Measurements from ENCODE around the gene CALB2. TPM values are rescaled to one million over a fixed set of nuclear protein-coding genes. Genes with fewer than 3 reads are reported as not detected.
"Not testable (repeated sequence)": the region's sequence is repeated elsewhere in the genome, so short reads cannot be mapped to it uniquely, and the experiment has no call there.

CALB2 gene
- total RNA-seq, 2 donors from 2014 or later = 4.4 to 6.6 TPM

DNA sequence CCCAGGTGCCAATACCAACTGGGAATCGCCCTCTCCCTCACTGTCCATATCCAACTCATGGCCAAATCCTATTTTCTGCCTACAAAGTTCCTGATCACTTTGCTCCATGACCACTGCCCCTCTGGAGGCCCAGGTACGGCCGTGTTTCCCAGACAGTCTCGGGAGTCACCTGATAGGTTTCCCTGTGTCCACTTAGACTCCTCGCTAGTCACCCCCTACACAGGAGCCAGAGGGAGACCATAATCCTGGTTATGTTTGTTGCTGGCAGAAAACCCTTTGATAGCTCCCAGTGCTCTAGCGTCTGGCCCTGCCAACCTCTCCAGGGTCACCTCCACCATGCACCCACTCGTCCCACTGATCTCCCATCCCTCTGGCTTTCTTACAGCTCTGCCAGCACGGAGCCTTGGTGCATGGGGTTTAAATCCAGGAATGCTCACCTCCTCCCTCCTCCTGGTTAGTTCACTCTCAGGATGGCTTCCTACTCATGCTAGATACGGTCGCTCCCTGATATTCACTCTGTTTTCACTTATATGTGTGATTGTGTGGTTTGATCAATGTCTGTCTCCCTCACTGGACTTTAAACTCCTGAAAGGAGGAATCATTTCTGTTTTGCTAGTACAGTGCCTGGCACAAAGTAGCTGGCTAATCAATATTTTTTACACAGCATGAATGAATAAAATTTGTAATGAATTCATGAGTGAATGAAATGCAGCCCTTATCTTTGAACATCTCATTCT lies 7.5 kb upstream of the CALB2 start:
- intact Hi-C loops (cut with DNase I, micrococcal nuclease) = no loop called here
- no peak for ATAC-seq
- DNase-seq = no peak

DNA sequence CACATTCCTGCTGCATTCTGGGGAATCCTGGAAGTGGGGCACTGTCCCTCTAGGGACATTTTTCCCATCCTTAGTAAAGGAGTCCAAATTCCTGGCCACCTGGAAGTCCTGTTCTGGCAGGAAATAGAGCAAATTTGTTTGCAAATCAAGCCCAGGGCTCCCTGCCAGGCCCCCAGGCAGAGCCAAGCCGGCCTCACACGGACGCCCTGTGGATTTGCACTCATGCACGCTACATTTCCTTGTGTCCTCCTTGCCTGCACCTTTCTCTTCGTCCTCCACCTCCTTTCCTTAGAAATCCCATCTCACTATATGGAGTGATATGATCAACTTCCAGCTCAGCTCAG lies 7.0 kb upstream of the CALB2 start:
- intact Hi-C loops (cut with DNase I, micrococcal nuclease) = no loop called here
- ATAC-seq = no peak

DNA sequence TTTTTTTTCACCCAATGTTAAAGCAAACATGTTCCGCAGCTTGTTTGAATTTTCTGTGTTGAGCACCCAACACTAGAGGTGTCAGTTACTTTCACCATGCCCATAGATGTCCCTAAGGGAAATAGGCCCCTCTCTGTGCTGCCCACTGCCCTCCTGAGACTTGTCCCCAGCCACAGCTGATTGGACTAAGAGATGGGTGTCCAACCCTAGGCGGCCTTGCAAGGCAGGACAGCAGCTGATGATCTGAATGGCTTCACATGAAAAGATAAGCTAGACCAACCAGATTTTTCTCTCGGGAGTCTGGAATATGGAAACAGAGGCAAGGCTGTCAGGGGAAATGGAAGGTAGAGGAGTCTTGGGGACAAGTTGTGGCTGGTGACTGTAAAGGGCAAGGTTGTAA lies 6.1 kb upstream of the CALB2 start:
- no peak for ATAC-seq
- DNase-seq = no peak
- intact Hi-C loops (cut with DNase I, micrococcal nuclease) = no loop called here

More for the DNA sequence above, 7.0 kb upstream of the CALB2 start:
- no peak for DNase-seq

DNA sequence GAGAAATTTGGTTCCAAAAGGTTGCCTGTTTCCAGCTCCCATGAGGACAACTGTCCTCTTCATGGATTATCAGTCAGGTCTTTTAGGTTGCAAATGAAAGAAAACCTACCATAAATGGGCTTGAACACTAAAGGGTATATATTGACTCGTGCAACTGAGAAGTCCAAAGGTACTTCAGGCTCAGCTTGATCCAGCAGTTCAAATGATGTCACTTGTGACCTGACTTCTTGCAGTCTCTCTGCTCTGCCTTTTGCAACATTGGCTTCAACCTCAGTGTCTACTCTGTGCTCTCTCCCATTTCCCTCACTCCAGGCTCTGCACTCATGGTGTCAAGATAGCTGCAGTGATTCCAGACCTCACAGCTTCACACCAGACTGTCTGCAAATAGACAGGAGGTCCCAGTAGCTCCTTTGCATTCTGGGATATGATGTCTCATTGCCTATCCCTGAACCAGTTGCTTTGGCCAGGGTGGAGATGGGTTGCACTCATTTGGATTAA lies 5.5 kb upstream of the CALB2 start:
- ATAC-seq (no peak), DNase-seq (no peak)
- intact Hi-C loops (cut with DNase I, micrococcal nuclease) = no loop called here

DNA sequence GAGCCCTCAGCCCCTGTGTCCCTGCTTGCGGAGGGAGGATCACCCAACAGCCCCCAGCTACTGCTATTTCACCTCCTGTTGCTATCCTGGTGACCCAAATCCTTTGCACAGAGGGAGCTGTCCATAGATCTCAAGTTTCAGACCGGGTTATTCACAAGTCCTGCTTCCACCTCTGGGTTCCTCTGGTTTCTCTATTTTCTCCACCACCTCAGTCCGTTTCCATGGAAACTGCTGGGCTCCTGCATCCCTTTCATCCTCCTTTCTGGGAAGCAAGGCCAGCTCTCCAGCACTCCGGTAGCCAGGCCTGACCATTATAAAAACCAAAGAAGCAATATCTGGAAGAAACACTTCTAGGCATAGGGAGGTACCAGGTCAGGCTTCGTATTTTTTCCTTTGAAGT lies 4.8 kb upstream of the CALB2 start:
- intact Hi-C loops (cut with DNase I, micrococcal nuclease) = no loop called here

DNA sequence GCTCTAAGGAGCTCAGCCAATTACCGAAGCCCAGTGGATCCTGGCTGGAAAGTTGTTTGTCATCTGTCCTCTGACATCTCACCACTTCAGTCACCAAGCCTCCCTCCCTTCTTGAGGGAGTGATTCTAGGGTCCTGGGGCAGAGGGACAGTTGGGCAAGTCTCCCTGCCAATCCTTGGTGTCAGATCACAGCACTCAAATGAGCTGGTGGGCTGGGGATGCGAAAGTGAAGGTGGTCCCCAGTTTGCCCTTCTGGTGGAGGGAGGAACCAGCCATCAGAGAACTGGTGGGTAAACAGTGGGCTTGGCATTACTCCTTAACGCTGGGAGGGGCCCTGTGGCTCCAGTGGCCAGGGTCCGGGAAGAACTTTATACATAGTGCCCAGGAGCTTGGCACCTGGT lies 4.4 kb upstream of the CALB2 start:
- no peak for DNase-seq
- intact Hi-C loops (cut with DNase I, micrococcal nuclease) = no loop called here
- ATAC-seq = no peak

More for the DNA sequence above, 4.8 kb upstream of the CALB2 start:
- DNase-seq (no peak), ATAC-seq (no peak)

DNA sequence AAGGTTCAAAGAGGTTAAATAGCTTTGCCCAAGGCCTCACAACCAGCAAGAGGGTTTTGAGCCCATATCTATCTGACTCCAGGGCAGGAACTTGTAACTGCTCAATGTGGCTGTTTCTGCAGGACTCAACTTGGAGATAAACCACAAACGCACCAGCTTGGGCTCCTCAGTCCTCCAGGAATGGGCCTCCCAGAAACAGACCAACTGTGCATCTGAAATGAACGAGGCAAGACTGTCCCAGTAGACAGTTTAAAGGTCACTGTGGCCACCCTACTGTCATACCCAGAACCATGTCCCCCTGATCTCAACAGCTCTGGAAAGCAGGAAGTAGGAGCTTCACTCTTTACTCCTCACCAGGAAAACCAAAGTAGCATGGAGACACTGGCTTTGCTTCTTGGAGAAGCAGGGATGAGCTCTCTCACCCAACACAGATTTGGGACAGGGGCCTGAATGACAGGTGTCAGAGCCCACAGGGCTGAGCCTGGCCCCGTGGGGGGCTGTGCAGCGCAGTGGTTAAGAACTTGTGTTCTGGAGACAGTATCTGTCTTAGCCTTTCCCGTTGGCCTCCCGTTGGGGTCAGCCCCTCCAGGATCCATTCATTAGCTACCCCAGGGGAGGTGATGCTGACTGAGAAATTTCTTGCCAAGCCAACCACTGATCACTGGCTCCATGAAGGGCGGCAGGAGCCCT lies 2.3 kb upstream of the CALB2 start:
- no peak for ATAC-seq
- intact Hi-C loops (cut with DNase I, micrococcal nuclease) = no loop called here

DNA sequence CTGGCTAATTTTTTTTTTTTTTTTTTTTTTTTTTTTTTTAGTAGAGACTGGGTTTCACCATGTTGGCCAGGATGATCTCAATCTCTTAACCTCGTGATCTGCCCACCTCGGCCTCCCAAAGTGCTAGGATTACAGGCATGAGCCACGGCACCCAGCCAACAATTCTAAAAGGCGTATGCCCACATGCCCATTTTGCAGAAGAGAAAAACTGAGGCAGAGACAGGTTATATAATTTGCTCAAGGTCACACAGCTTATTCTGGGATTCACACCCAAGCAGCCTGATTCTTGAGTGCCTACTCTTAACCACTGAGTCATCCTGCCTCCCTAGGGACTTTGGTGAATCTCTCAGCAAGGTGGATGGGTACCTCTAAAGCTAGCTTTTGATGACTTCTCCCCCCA lies 1.6 kb upstream of the CALB2 start:
- ATAC-seq = not testable (repeated sequence)

More for the DNA sequence above, 2.3 kb upstream of the CALB2 start:
- DNase-seq = no peak

DNA sequence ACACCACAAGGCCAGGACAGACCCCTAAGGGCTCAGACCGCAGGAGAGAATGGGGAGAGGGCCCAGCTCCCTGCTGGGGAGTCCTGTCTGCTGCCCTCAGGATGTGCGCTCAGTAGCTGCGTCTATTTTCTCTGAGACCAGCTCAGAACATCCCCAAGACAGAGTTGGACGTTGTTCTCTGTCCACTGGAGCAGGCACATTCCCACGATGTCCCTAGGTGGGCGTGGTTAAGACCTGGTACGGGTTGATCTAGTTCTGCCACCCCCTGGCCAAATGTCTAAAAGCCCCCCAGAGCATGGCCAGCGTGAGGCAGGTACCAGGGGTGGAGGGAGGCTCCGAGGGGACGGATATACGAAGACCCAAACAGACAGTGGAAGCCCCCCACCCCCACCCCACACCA lies 842 bp upstream of the CALB2 start:
- intact Hi-C loops (cut with DNase I, micrococcal nuclease) = no loop called here
- ATAC-seq (no peak), DNase-seq (no peak)

More for the DNA sequence above, 1.6 kb upstream of the CALB2 start:
- DNase-seq; intact Hi-C loops (cut with DNase I, micrococcal nuclease): not testable (repeated sequence)

DNA sequence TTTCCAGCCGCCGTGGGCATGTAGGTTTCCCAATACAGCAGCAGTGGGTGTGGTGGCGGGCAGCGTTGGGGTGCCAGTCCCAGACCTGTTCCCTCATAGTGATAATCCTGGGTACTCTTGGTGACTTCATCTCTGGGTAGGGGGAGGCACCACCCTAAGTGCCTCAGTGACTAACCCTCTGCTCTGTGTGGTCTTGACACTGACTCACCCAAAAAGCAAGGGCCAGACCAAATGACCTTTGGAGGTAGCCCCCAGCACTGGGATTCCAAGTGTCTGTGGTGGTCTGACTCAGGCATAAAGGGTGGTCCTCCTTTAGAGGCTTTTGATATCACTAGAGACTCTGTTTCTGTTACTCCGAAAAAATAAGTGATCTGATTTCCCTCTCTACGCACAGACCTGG lies 908 bp downstream of the CALB2 start:
- intact Hi-C loops (cut with DNase I, micrococcal nuclease) = no loop called here
- DNase-seq = no peak
- no peak for ATAC-seq

DNA sequence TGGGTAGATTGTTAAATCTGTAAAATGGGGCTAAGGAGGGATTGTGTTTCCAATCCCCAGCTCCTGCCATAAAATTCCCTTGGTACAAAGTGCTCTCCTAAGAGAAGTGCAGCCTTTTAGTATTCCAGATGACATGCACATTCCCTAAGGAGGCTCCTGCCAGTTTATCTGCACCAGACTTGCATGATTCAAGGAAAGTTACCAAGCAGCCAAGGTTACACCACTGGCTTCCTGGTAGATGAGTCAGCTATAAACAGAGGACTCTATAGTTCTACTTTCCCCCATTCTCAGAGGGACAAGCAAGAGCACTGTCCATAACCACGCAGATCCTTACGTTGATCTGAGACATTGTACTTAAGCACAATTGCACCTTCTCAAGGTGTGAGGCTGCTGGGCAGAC lies 1.9 kb downstream of the CALB2 start:
- ATAC-seq = no peak

DNA sequence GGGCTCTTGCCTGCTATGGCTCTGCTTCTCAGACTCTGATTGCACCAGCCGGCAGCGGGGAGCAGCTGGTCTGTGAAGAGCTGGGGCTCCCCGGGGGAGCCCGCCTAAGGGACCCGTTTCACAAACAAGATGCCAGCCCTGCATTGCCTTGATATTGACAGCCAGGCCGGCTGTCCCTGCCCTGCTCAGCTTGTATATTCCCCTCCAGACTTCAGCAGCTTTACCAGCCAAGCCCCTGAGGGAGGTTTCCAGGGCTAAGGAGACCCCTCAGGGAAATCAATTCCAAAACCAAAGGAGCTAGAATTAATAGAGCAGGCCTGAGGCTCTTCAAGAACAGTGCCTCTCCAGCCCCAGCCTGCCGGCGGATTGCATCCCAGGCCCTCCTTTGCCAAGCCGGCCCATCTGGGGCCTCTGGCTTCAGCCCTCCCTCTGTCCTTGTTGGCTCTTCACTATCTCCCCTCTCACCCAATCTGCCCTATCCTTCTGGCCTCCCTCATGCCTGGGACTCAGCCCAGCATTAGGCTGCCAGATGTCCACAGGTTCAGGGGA lies 5.7 kb downstream of the CALB2 start:
- ATAC-seq (no peak), DNase-seq (no peak)
- intact Hi-C loops (cut with DNase I, micrococcal nuclease) = no loop called here

More for the DNA sequence above, 1.9 kb downstream of the CALB2 start:
- no peak for DNase-seq
- intact Hi-C loops (cut with DNase I, micrococcal nuclease) = no loop called here

DNA sequence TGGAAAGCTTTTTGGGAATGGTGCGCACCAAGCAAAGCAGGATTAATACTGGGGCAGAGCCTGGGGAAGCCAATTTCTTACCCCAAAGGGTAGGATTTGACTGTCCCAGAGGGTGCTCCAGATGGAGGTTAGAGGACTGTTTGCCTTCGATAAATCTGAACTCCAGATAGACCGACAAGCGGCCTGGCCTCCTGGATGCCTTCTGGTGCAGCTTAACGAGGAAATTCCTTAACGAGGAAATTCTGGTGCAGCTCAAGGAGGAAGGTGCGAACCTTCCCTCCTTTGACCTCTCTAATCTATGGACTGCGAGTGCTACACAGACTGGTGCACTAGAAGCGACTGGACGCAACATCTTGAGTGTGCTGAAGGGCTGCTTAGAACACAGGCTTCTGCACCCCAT lies 6.5 kb downstream of the CALB2 start:
- DNase-seq (no peak), ATAC-seq (no peak)
- intact Hi-C loops (cut with DNase I, micrococcal nuclease) = no loop called here

DNA sequence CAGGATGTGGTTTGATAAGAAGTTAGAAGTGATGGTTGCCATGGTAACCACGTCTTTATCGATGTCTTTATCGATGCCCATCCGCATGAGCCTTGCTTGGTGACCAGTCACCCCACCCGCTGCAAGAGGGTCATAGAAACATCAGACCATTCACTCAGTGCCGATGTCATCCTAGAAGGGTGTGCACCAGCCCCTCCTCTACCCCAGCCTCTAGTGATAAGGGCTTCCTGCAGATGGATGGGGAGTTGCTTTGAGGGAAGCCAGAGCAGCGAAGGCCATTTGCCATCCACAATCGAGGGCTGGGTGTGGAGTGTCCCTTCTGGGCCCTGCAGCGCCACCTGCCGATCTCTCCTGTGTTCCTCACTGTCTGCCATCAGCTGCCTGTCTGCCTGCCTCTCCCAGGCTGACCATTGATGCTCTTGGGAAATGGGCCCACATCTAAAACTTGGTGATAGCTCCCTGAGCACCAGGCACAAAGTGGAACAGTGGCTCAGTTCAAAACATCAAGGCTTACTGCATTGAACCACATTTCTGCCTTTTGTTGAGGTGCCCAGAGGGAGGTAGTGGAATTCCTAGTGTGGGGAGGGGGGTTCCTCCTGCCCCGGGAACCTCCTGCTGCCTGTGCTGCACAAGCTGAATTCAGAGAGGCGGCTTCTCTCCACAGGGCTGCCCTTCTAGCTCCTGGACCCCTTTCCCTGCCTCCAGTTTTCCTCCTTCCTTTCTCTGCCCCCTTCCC lies 8.9 kb downstream of the CALB2 start:
- intact Hi-C loops (cut with DNase I, micrococcal nuclease) = no loop called here
- peak; percentile 43 for ATAC-seq
- DNase-seq = peak in 1 of 2 donors; percentile 58

DNA sequence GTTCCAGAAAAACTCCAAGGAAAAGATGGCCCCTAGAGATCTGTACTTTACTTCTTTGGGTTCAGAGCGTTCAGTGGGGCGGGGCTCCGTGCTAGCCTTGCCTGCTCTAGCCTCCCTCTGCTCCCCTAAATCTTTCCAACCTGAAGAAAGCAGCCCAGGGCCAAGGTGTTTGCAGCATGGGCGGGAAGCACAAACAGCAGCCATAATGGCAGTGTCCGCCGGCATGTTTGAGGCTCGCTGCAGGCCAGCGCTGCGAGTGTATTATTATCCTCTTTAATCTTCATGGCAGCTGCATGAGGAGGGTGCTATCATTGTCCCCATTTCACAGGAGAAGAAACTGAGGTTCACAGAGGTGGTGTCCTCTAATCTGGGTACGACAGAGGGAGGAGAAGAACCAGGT lies 10.4 kb downstream of the CALB2 start:
- ATAC-seq = no peak
- intact Hi-C loops (cut with DNase I, micrococcal nuclease) = no loop called here

DNA sequence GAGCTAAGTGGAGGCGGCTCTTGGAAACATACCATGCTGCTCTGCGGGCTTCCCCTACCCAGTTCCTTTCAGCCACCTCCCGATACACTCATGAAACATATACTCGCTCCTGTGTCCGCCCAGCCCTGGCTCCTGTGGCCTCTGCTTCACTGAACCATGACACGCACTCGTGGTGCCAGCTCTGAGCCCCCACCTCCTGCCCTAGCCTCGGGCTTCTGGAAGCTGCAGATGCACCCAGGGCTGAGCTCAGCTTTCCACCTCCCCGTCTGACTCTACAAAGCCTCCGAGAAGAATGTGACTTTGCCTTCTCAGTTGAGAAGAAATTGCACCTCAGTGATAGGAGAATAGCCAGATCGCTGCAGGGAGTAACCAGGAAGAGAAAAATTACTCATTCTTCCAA lies 11.0 kb downstream of the CALB2 start:
- DNase-seq = no peak
- intact Hi-C loops (cut with DNase I, micrococcal nuclease) = no loop called here
- ATAC-seq = no peak

More for the DNA sequence above, 10.4 kb downstream of the CALB2 start:
- DNase-seq = no peak

DNA sequence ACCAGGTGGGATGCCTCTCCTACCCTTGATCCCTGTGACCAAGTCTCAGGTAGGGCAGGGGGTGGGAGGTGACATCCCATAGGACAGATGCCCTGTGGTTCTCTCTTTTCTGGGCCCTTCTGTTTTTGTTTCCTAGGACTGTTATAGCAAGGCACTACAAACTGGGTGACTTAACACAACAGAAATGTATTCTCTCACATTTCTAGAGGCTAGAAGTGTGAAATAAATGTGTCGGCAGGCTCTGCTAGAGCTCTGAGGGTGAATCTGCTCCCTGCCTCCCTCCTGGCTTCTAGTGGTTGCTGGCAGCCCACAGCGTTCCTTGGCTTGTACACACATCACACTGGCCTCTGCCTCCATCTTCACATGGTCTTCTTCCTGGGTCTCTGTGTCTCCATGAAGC lies 12.7 kb downstream of the CALB2 start:
- no peak for ATAC-seq
- intact Hi-C loops (cut with DNase I, micrococcal nuclease) = no loop called here
- no peak for DNase-seq

DNA sequence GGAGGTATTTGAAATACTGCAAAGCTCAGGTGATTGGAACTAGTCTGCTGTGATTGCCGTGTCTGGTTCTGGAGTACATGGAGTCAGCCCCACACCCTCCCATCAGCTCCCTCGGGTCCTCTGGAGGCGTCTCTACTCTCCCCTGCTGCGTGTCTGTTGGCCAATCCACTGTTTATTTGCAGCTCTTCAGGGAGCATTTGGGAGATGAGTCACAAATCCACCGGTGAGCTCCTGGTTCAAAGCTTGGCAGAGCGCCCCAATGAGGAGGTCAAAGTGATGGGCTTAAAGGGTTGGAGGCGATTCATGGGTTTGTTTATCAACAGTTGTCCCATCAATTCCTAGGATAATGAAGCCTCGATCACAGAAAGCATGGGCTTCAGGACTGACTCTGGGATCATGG lies 14.6 kb downstream of the CALB2 start:
- ATAC-seq = no peak
- intact Hi-C loops (cut with DNase I, micrococcal nuclease) = no loop called here
- no peak for DNase-seq

DNA sequence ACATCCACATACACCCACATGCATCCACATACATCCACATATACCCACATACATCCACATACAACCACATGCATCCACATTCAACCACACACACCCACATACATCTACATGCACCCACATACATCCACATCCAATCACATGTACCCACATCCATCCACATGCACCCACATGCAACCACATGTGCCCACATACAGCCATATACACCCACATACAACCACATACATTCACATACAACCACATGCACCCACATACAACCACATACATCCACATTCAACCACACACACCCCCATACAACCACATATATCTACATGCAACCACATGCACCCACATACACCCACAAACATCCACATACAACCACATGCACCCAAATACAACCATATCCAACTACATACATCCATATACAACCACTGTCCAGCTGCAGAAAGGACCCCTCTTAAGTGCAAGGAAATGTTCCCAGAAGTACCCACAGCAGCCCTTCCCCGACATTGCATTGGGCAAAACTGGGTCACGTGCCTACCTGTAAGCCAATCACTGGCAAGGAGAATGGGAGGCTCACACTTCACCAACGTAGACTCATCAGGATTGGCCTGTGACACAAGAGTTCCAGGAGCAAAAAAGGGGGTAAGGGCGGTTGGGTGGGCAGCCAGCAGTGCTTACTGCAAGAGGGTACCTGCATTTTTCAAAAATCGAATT lies 18.1 kb downstream of the CALB2 start:
- DNase-seq = no peak
- intact Hi-C loops (cut with DNase I, micrococcal nuclease) = no loop called here
- no peak for ATAC-seq
